Ureter (tissue), 1 donor: Measurements from ENCODE around the gene AADACL2. TPM values are rescaled to one million over a fixed set of nuclear protein-coding genes. Genes with fewer than 3 reads are reported as not detected.
"Not testable (repeated sequence)": the region's sequence is repeated elsewhere in the genome, so short reads cannot be mapped to it uniquely, and the experiment has no call there.

ENCODE experiments used
- DNase-seq: peaks from one replicate; pipeline ENCODE4 v3.0.0-alpha.2; 2020; ENCODE audit warnings: low spot score
- total RNA-seq: library from RNA; stranded (reverse); gene quantifications from one replicate; pipeline ENCODE4 v1.2.4, GENCODE V29; 2023
- donor health status: DM: yes; HTN: yes; CAD: no.

Gene AADACL2
- total RNA-seq, 1 donor from 2014 or later, result not detected

DNA sequence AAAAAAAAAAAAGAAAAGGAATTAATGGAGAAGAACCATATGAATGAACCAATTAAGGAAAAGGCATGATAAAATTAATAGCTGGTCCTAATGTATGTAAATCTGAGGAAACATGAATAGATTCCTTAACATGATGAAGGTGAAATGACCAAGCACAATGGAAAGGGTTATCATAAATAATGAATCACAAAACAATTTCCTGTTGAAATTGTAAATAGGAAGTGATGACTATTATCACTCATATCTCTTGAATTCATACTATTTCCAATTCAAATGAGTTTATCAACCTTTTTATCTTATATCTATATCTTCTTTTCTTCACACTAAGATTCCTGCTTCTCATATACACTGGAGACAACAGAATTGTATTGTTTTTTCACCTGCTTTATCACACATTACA, 32.0 kb downstream of the AADACL2 start:
- no peak for DNase-seq

DNA sequence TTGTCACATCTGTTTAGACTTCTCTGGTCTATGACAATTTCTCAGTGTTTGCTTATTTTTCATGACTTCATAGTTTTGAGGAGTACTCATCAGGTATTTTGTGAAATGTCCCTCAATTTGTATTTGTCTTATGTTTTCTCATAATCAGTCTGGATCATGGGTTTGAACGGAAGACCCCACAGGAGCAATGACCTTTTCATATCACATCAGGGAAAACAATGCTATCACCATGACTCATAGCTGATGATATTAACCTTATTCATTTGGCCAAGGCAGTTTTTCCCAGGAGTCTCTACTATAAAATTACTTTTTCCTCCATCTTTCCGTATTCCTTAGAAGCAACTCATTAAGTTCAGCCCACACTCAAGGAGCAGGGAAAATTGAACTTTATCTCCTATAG, 32.7 kb downstream of the AADACL2 start:
- no peak for DNase-seq

DNA sequence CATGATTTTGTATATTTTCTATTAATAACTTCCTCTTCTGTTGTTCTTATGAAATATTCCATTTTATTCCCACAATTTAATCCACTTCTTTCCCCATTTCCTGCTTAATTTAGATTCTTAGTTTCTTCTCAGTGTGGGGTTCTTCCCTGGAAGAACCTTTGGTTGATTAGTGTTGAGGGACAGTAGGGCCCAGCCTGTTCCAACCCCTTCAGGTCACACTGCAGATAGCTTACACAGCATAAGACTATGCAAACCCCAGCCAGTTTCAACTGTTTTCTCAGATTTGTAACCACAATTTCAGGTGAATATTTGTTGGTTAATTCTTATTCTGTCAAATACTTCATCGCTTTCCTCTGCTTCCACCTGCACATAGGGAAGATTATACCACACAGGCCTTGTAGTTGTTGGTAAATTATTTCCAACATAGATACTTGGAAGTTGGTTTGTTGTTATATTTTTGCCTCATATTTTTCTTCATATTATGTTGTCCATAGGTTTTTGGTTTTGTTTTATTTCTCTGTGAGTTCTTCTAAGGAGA, 34.7 kb downstream of the AADACL2 start:
- DNase-seq, result no peak

DNA sequence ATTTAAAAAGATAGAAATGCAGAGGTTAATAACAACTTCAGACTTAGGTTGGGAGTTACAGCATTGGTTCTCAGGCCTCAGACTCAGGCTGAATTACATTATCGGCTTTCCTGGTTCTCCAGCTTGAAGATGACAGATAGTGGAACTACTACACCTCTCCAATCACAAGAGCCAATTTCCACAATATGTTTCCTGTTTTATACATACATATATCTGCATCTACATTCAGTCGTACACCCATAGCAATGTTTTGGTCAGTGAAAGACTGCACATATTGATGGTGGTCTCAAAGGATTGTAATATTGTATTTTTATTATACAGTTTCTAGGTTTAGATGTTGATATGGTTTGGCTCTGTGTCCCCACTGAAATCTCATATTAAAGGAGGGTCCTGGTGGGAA, 35.4 kb downstream of the AADACL2 start:
- no peak for DNase-seq

- no peak for DNase-seq
Measured at GRCh38 chr3:151770956-151771355, 37.2 kb downstream of the AADACL2 start.

DNA sequence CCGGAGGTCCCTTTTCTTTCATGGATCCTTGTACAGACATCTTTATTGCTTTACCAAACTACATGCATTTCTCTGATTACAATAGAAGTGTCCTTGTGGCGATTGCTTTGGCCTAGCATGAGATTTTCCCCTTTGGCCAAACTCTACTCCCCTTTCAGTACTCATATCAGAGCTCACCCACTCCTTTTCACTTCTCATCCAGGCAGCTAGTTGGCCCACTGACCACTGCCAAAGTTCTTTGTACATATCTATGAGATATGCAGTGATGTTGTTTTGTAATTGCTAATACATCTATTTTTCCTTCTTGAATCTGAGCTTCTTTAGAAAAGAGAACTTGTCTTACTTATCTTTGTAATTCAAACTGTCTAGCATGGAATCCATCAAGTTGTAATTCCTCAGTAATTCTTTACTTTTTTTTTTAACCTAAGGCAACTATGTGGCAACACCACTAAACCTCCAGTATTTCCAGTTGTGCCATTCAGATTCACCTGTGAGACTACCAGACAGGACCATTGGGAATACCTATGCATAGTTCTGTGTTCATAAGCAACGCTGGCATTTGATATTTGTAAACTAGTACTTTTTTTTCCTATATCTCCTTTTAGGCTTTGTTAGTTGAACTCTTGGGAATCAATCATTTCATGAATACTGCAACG, 39.2 kb downstream of the AADACL2 start:
- DNase-seq, result no peak

- DNase-seq, result no peak
Measured at GRCh38 chr3:151774235-151774634, 40.5 kb downstream of the AADACL2 start.

DNA sequence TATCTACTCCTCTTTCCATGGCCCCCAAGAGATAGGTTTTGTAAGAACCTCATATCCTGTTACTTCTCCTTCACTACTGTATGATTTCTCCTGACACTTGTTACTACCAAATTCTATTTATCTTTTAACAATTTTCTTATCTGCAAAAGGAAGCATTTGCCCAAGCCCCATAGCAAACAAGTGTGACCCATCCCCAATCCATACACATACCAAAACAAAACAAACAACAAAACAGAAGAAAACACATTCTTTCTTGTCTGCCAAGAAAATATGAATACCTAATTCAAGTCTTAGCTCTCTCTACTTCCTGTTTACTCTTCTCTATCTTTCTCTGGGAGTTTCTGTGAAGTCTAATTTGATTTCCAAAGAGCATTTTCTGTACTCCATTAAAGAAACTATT, 41.2 kb downstream of the AADACL2 start:
- no peak for DNase-seq

DNA sequence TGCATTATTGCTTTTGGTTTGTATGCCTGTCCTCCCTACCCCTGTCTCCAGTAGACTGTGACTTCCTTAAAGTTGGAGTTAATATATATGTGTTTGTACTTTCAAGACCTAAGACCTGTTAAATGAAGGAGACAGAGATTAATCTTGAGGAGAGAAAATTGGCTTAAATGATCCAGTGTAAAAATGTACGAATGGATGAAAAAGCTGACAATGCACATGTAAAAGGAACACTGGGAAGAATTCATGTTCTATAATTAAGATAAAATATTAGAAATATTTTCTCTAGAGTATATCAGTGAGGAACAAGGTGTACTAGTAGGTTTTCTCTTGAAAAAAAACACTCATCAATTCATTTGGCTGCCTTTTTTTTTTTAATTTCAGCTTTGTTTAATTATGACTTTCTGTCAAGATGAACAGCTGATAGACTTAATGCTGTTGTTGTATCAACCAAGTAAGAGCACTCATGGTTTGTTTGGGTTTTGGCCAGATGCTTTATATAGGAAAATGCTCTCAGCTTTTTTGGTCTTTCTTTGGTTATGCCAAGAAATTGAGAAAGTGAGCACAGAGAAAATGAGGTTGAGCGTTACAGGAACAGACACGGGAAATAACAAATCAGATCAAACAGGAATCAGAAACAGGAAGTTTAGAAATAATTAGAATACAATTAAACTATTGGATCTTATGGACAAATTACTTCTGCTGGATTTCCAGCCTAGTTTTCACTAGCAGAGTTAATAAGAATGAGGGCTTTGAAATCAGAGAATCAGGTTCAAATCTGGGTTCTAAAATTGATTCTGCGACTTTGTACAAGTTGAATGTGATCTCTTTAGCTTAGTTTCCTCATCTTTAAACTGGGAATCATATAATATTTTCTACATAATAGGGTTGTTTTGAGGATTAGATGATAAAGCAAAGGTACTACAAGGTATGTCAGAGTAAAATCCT, 41.9 kb downstream of the AADACL2 start:
- DNase-seq, result no peak

GRCh38 chr3:151776259-151776740, 42.6 kb downstream of the AADACL2 start:
- DNase-seq, result no peak

GRCh38 chr3:151777880-151778279, 44.2 kb downstream of the AADACL2 start:
- DNase-seq, result no peak

DNA sequence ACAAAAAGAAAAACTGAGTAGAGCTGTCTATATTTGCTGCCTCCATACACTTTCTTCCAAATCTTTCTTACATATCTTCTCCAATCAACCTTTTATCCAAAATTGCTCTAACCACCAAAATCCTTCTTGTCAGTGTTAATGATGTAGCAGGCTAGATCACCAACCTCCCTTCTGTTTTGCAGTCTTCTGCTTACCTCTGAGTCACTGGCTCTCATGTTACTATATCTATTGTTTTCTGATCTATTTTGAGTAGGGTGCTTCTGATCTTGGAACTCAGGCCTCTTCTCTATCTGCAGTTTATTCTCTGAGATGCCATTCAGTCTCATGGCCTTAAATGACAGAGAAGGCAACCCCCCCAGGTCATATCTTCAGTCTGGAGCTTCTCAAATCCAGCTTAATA, 53.9 kb downstream of the AADACL2 start:
- DNase-seq, result no peak

DNA sequence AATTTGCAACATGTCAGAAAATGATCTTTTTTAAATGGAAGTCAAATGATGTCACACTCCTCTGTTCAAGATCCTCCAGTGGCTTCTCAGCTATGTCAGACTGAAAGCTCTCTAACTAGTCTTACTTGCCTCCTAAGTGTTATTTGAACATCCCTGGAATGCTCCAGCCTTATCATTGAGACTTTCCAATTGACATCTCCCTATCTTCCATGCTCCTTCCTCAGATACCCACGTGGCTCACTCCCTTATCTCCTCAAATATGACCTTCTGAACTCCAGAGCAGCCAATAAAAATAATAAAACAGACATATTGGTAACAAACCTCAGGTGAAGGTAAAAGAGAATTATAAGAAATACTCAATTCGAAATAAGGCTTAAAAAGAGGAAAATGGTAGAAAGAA, 54.7 kb downstream of the AADACL2 start:
- DNase-seq, result no peak

GRCh38 chr3:151789853-151790463, 56.2 kb downstream of the AADACL2 start:
- no peak for DNase-seq

- not testable (repeated sequence) for DNase-seq
Measured at GRCh38 chr3:151790763-151791162, 57.0 kb downstream of the AADACL2 start.

GRCh38 chr3:151792411-151792810, 58.7 kb downstream of the AADACL2 start:
- DNase-seq, result no peak

- DNase-seq, result no peak
Measured at GRCh38 chr3:151793636-151794035, 59.9 kb downstream of the AADACL2 start.

DNA sequence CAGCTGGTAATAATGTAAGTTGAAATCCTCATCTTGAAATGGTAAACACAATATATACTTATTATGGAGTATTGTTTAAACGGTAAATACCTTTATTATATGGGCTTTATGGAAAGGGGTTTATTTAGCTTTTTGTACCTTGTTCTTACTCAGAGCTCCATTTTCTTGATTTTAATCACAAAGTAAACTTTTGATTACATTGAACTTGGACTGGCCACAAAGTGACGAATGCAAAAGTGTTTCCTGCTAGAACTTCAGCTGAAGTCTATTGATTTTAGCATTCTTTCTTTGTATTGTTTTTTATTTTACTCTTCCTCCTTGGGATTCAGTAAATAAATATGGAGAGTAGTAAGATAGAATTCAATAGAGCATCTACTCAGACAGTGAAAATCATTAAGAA, 60.4 kb downstream of the AADACL2 start:
- no peak for DNase-seq

DNA sequence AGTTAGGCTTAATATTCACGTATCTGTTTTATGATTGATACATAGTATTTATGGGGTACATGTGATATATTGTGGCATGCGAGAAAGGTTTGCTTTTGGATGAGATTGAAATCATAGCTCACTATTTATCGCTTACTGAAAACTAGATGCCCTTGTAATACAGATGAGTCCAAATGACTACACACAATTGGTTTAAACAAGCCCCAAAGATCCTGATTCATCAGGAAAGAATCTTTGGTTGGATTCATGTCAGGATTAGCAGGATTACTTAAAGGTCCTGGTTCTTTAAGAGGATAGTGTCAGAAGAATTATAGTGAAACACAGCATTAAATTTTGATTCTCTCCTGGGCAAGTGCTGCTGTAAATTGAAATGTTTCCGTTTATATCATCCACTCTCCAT, 61.5 kb downstream of the AADACL2 start:
- DNase-seq, result no peak

DNA sequence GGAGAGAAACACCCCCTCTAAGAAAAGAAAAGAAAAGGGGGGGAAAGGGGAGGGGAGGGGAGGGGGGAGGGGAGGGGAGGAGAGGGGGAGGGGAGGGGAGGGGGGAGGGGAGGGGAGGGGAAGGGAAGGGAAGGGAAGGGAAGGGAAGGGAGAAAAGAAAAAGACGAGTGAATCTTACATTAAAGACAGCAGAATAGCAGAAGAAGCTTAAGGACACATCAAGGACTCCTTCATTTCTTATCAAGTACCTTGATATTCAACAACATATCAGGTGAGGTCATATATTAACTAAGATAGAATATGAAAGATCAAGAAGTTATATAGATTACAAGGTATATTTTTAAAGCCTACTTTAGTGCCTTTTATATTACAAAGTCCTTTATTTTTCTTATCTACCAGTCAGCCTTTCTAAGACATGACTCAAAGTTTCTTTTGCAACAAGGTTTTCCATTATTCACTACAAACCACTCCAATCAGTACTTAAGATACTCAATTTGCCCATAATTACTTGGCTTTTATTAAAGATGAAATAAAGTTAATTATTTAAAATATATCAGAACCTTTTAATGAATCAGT, 62.5 kb downstream of the AADACL2 start:
- no peak for DNase-seq

- DNase-seq, result no peak
Measured at GRCh38 chr3:151798466-151798865, 64.7 kb downstream of the AADACL2 start.

DNA sequence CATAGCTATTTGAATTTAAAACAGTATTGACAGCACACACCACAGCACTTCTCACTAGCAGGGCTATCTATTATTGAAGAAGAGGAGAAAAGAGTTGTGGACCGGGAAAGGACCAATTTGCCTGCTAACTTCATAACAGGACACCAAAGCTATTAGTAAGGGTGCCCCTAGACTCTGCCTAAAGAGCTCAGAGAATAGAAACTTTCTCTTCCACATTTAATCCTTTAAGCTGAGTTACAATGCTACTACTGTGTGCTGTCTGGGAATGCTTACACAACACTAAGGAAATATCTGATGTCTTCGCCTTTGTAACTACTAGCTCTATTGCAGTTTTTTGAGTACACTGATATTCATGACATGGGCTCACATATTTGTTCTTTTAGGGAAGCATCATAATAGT, 66.7 kb downstream of the AADACL2 start:
- DNase-seq, result no peak
